HK-2 (cell line): ENCODE results near the gene ADGRG1.
"Not testable (repeated sequence)": the region's sequence is repeated elsewhere in the genome, so short reads cannot be mapped to it uniquely, and the experiment has no call there.

ENCODE experiments used
- DNase-seq: peaks from one replicate; pipeline ENCODE4 v3.0.0-alpha.2; 2018; ENCODE audit not compliant: unreplicated experiment

Gene ADGRG1

GRCh38 chr16:57666353-57667047 lies 38.1 kb downstream of the ADGRG1 start:
- no peak for DNase-seq

- no peak for DNase-seq
Observed at GRCh38 chr16:57667048-57667525, 38.7 kb downstream of the ADGRG1 start.

- peak; percentile 56 for DNase-seq
Observed at GRCh38 chr16:57667526-57668262, 39.3 kb downstream of the ADGRG1 start.

GRCh38 chr16:57668263-57668571 lies 39.8 kb downstream of the ADGRG1 start, which contains the start of gene ADGRG3:
TSS of gene ADGRG3 (plus strand) at chr16:57668306. CDS start at chr16:57668348, 42 bp downstream.
- no peak for DNase-seq

- DNase-seq: no peak
Observed at GRCh38 chr16:57668630-57669475, 40.4 kb downstream of the ADGRG1 start.

- no peak for DNase-seq
Observed at GRCh38 chr16:57669476-57670162, 41.2 kb downstream of the ADGRG1 start.

GRCh38 chr16:57670196-57670595 lies 41.8 kb downstream of the ADGRG1 start:
- DNase-seq: no peak

- DNase-seq: not testable (repeated sequence)
Observed at GRCh38 chr16:57671451-57671850, 43.0 kb downstream of the ADGRG1 start.

- no peak for DNase-seq
Observed at GRCh38 chr16:57672416-57672815, 44.0 kb downstream of the ADGRG1 start.

GRCh38 chr16:57672824-57673223 lies 44.4 kb downstream of the ADGRG1 start:
- no peak for DNase-seq

GRCh38 chr16:57675741-57676551 lies 47.5 kb downstream of the ADGRG1 start:
- no peak for DNase-seq

GRCh38 chr16:57676553-57677085 lies 48.2 kb downstream of the ADGRG1 start:
- no peak for DNase-seq

GRCh38 chr16:57677622-57678369 lies 49.4 kb downstream of the ADGRG1 start:
- DNase-seq: no peak

- no peak for DNase-seq
Observed at GRCh38 chr16:57679016-57679415, 50.6 kb downstream of the ADGRG1 start.

- DNase-seq: no peak
Observed at GRCh38 chr16:57679767-57680482, 51.5 kb downstream of the ADGRG1 start.

- no peak for DNase-seq
Observed at GRCh38 chr16:57680842-57681375, 52.5 kb downstream of the ADGRG1 start.

GRCh38 chr16:57681950-57682728 lies 53.7 kb downstream of the ADGRG1 start:
- no peak for DNase-seq
